GM12878 (cell line): ENCODE data around the gene TBL1XR1. TPM values are rescaled to one million over a fixed set of nuclear protein-coding genes. Genes with fewer than 3 reads are reported as not detected.

Source experiments
- ATAC-seq: fragments of 200-7000 bp; cut with Tn5 transposase; 3 replicates; pipeline ENCODE4 v1.9.1; 2020; ENCODE audit warnings: mild to moderate bottlenecking, moderate library complexity
- BruUV-seq: library from RNA; stranded (reverse); fragments of 400-500 nt; replicated peaks from 2 replicates; lab custom pipeline; 2021; lab: Mats Ljungman, UMichigan
- CTCF ChIA-PET: fragments of 300-600 bp; sonication (Branson Sonifier 250); formaldehyde crosslinking; extraction: SDS; loops from one replicate; lab custom pipeline; 2021; ENCODE audit warnings: inconsistent platforms; lab: Yijun Ruan, JAX
- POLR2A ChIA-PET: fragments of 350-600 bp; formaldehyde crosslinking; extraction: SDS; loops from one replicate; lab custom pipeline; 2021; ENCODE audit warnings: inconsistent platforms; lab: Charles Lee
- RAD21 ChIA-PET: fragments of 300-600 bp; sonication (Branson Sonifier 250); formaldehyde crosslinking; loops from one replicate; lab custom pipeline; 2023; ENCODE audit warnings: antibody characterized with exemption; ENCODE audit not compliant: unreplicated experiment; lab: Charles Lee
- SMC1A ChIA-PET: fragments of 300-600 bp; sonication (Branson Sonifier 250); formaldehyde crosslinking; loops from one replicate; lab custom pipeline; 2023; ENCODE audit not compliant: unreplicated experiment, uncharacterized antibody; lab: Charles Lee
- DNase-seq: peaks from one replicate; pipeline ENCODE4 v3.0.0-alpha.2; 2011; ENCODE audit warnings: low read depth, low spot score
- FAIRE-seq: peaks from 3 replicates; lab custom pipeline; 2011; peaks lifted over from hg19 to GRCh38; lab: Jason Lieb, UNC
- H2AFZ ChIP-seq: 2 replicates; pipeline ENCODE4 v1.6.0; 2011; ENCODE audit warnings: low read depth, low read length, control low read depth; ENCODE audit not compliant: control insufficient read depth
- H3K27ac ChIP-seq: 2 replicates; pipeline ENCODE4 v1.5.1; 2011; ENCODE audit warnings: control low read depth; ENCODE audit not compliant: control insufficient read depth, insufficient read depth
- H3K27me3 ChIP-seq, 2 experiments: replicated peaks in 1 of 2; 2 replicates each; pipeline versions ENCODE4 v1.6.0 to v1.6.1; 2011; ENCODE audit warnings: low read length in 1 of 2; ENCODE audit not compliant: control insufficient read depth in 2 of 2, insufficient read depth in 2 of 2
- H3K36me3 ChIP-seq, 2 experiments: 2 replicates each; pipeline ENCODE4 v1.5.1; 2011; ENCODE audit warnings: low read length in 1 of 2; ENCODE audit not compliant: control insufficient read depth in 2 of 2, insufficient read depth in 2 of 2
- H3K4me1 ChIP-seq: 2 replicates; pipeline ENCODE4 v1.6.1; 2011; ENCODE audit warnings: mild to moderate bottlenecking, low read length, moderate library complexity, mixed read lengths; ENCODE audit not compliant: control insufficient read depth, insufficient read depth
- H3K4me2 ChIP-seq: 2 replicates; pipeline ENCODE4 v1.6.0; 2011; ENCODE audit warnings: control low read depth; ENCODE audit not compliant: control insufficient read depth, insufficient read depth
- H3K4me3 ChIP-seq: fragments of 200-600 bp; sonication (generic); 2 replicates; pipeline ENCODE4 v1.5.1; 2016
- H3K79me2 ChIP-seq: 2 replicates; pipeline ENCODE4 v1.6.0; 2011; ENCODE audit warnings: low read length; ENCODE audit not compliant: control insufficient read depth, insufficient read depth
- H3K9ac ChIP-seq: 2 replicates; pipeline ENCODE4 v1.8.0; 2011; ENCODE audit warnings: low read length, control low read depth, mixed read lengths; ENCODE audit not compliant: control insufficient read depth, insufficient read depth
- H3K9me3 ChIP-seq: replicated peaks from 3 replicates; pipeline ENCODE4 v1.5.1; 2011; ENCODE audit warnings: mild to moderate bottlenecking, low read length; ENCODE audit not compliant: control insufficient read depth, insufficient read depth
- H4K20me1 ChIP-seq: 2 replicates; pipeline ENCODE4 v1.6.0; 2011; ENCODE audit not compliant: control insufficient read depth, insufficient read depth
- ASH2L ChIP-seq: fragments of 300-600, 200-600 bp; sonication (generic); IDR thresholded peaks from 2 replicates; pipeline ENCODE4 v1.6.1; 2017; ENCODE audit warnings: low read depth, mild to moderate bottlenecking, borderline replicate concordance
- BHLHE40 ChIP-seq, 2 experiments: fragments of 450-650 bp in 1 of 2; IDR thresholded peaks; 2 replicates each; pipeline ENCODE4 v1.6.1; 2011 to 2017; ENCODE audit warnings: low read depth in 2 of 2, borderline replicate concordance in 1 of 2, improper control_type of control experiment in 1 of 2, low read length in 1 of 2, mild to moderate bottlenecking in 1 of 2
- BRCA1 ChIP-seq: IDR thresholded peaks from 2 replicates; pipeline ENCODE4 v1.6.1; 2011; ENCODE audit warnings: low read depth, low read length, improper control_type of control experiment
- CEBPZ ChIP-seq: fragments of 150-350 bp; IDR thresholded peaks from 2 replicates; pipeline ENCODE4 v1.6.1; 2016; ENCODE audit warnings: low read depth, low read length
- EED ChIP-seq: sonication (generic); IDR thresholded peaks from 2 replicates; pipeline ENCODE4 v1.6.1; 2016; ENCODE audit warnings: antibody characterized with exemption, low read depth
- FOXM1 ChIP-seq: IDR thresholded peaks from 2 replicates; pipeline ENCODE4 v1.6.1; 2012; ENCODE audit warnings: low read depth, mild to moderate bottlenecking, inconsistent platforms, low read length, moderate library complexity
- IRF4 ChIP-seq: IDR thresholded peaks from 2 replicates; pipeline ENCODE4 v1.6.1; 2011; ENCODE audit warnings: low read depth, low read length
- JUNB ChIP-seq: IDR thresholded peaks from 2 replicates; pipeline ENCODE4 v1.6.1; 2016; ENCODE audit warnings: antibody characterized with exemption, mild to moderate bottlenecking
- JUND ChIP-seq: IDR thresholded peaks from 2 replicates; pipeline ENCODE4 v1.6.1; 2012; ENCODE audit warnings: low read depth, mild to moderate bottlenecking, low read length, improper control_type of control experiment, moderate library complexity
- NBN ChIP-seq: fragments of 450-650 bp; IDR thresholded peaks from 2 replicates; pipeline ENCODE4 v1.6.1; 2016
- NFYA ChIP-seq: IDR thresholded peaks from 2 replicates; pipeline ENCODE4 v1.6.1; 2011; ENCODE audit warnings: low read depth, mild to moderate bottlenecking, low read length, improper control_type of control experiment, borderline replicate concordance
- NR2C2 ChIP-seq: IDR thresholded peaks from 2 replicates; pipeline ENCODE4 v1.6.1; 2011; ENCODE audit warnings: borderline replicate concordance, low read depth; ENCODE audit not compliant: control insufficient read depth, insufficient read length
- NRF1 ChIP-seq: conservative IDR thresholded peaks from 2 replicates; pipeline ENCODE4 v1.6.1; 2011; ENCODE audit warnings: mild to moderate bottlenecking, low read depth, low read length, improper control_type of control experiment
- SPI1 ChIP-seq: IDR thresholded peaks from 2 replicates; pipeline ENCODE4 v1.6.1; 2011; ENCODE audit warnings: low read depth, mild to moderate bottlenecking, low read length, moderate library complexity, borderline replicate concordance; ENCODE audit not compliant: insufficient read depth
- SREBF2 ChIP-seq: IDR thresholded peaks from 2 replicates; pipeline ENCODE4 v1.6.1; 2012; ENCODE audit warnings: mild to moderate bottlenecking, low read length
- WGBS: methylation state at CpG from one replicate; pipeline ENCODE4 v1.1.6; 2016; ENCODE audit warnings: low lambda C conversion rate; ENCODE audit not compliant: insufficient replicate concordance, insufficient coverage; ENCODE audit errors: missing lambda C conversion rate; 5-methylcytosine and 5-hydroxymethylcytosine counted together
- in situ Hi-C: fragments of 300-500 bp; cut with MboI; formaldehyde crosslinking; loops from 9 replicates; pipeline ENCODE4 v1.14.3; 2018; ENCODE audit warnings: mixed read lengths
- intact Hi-C: fragments of 100-400 bp; cut with micrococcal nuclease; formaldehyde crosslinking; loops from one replicate; pipeline ENCODE4 v1.14.2; 2022; ENCODE audit not compliant: unreplicated experiment
- polyA plus RNA-seq, 11 experiments: library from polyadenylated mRNA; depleted of rRNA in 4 of 11; unstranded in 6 of 11; stranded (reverse) in 5 of 11; fragments of >200 nt; fragmentation: Nextera tagmentation in 4 of 11; fragmentation: Illumina TruSeq in 1 of 11; extraction: Ambion mirVana in 4 of 11; extraction: Trizol in 1 of 11; gene quantifications; 1 replicate in 1 of 11; 2 replicates in 10 of 11; pipeline versions ENCODE4 v1.2.1 to v1.2.3, GENCODE V29; 2011 to 2016; ENCODE audit warnings: inconsistent platforms in 2 of 11, missing spikeins in 2 of 11, low read depth in 1 of 11
- total RNA-seq, 4 experiments: library from RNA; depleted of rRNA in 3 of 4; stranded (reverse); fragments of >200 nt in 3 of 4; fragmentation: Illumina TruSeq in 1 of 4; extraction: Trizol in 1 of 4; gene quantifications; 2 replicates each; pipeline versions ENCODE4 v1.2.1 to v1.2.3, GENCODE V29; 2013 to 2021
- TF ChIP-seq, protein P1 (sequence below): IDR thresholded peaks from 2 replicates; pipeline ENCODE4 v1.6.1; 2012; ENCODE audit warnings: low read depth, low read length, improper control_type of control experiment
- TF ChIP-seq, protein P2 (sequence below), 3 experiments: IDR thresholded peaks in 2 of 3; conservative IDR thresholded peaks in 1 of 3; 2 replicates each; pipeline ENCODE4 v1.5.1; 2011; ENCODE audit warnings: low read depth in 3 of 3, low read length in 3 of 3, mild to moderate bottlenecking in 3 of 3, control low read depth in 2 of 3, moderate library complexity in 2 of 3, inconsistent platforms in 1 of 3, mixed read lengths in 1 of 3; ENCODE audit not compliant: control insufficient read depth in 2 of 3, insufficient read depth in 1 of 3; ENCODE audit errors: extremely low read depth in 1 of 3

TBL1XR1 gene
- total and polyA plus RNA-seq, 10 of the 15 experiments (the other 5 are each of a cell fraction or from before 2014, with no cell fraction given), result 13.0 to 115 (median 60.4) TPM

- RAD21 ChIA-PET, result no interaction called here
- POLR2A ChIA-PET, result no interaction called here
- Histone ChIP-seq H3K79me2 (no peaks in the 10 kb centered on the region), H4K20me1 (no peaks in the 10 kb centered on the region), H3K9ac (no peak overlapping the region), H3K4me2 (no peak overlapping the region), H3K4me3 (no peak overlapping the region), H3K27ac (no peak overlapping the region), H3K36me3 (no peaks in the 10 kb centered on the region), H2AFZ (no peak overlapping the region), H3K27me3 (no peaks in the 10 kb centered on the region; a peak in 1 of 4 replicates), H3K9me3 (no peaks in the 10 kb centered on the region), H3K4me1 (no peaks in the 10 kb centered on the region)
- intact Hi-C loops (no loop called here), in situ Hi-C loops (no loop called here)
- no peak for FAIRE-seq
- 24% methylated on average over 1 of the region's 1 CpG for WGBS
- no peak for DNase-seq
- ATAC-seq, result no peak
- CTCF ChIA-PET, result interaction anchor here (0.7 kb wide), 1 partner anchor 13 kb away, joined by 3 read pairs; no protein-coding TSS in a partner anchor
- SMC1A ChIA-PET, result no interaction called here
- TF ChIP-seq, protein P1, sequence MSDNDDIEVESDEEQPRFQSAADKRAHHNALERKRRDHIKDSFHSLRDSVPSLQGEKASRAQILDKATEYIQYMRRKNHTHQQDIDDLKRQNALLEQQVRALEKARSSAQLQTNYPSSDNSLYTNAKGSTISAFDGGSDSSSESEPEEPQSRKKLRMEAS, result no peak
- TF ChIP-seq JUND (no peak), NFYA (no peak), JUNB (no peak), SPI1 (no peak), IRF4 (no peak), SREBF2 (no peak), ASH2L (no peak), BHLHE40 (IDR thresholded peaks at IDR 0.05; ENCODE audit: borderline replicate concordance in 1 of 2, low read depth in 2 of 2, low read length in 1 of 2) (no peak), EED (no peak), NBN (no peak), BRCA1 (no peak), CEBPZ (no peak), FOXM1 (no peak), NR2C2 (no peak), NRF1 (no peak)
- TF ChIP-seq, protein P2, sequence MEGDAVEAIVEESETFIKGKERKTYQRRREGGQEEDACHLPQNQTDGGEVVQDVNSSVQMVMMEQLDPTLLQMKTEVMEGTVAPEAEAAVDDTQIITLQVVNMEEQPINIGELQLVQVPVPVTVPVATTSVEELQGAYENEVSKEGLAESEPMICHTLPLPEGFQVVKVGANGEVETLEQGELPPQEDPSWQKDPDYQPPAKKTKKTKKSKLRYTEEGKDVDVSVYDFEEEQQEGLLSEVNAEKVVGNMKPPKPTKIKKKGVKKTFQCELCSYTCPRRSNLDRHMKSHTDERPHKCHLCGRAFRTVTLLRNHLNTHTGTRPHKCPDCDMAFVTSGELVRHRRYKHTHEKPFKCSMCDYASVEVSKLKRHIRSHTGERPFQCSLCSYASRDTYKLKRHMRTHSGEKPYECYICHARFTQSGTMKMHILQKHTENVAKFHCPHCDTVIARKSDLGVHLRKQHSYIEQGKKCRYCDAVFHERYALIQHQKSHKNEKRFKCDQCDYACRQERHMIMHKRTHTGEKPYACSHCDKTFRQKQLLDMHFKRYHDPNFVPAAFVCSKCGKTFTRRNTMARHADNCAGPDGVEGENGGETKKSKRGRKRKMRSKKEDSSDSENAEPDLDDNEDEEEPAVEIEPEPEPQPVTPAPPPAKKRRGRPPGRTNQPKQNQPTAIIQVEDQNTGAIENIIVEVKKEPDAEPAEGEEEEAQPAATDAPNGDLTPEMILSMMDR (IDR thresholded peaks at IDR 0.05 in 2 of 3, conservative IDR thresholded peaks at IDR 0.05 in 1 of 3; ENCODE audit: control insufficient read depth in 2 of 3, extremely low read depth in 1 of 3, insufficient read depth in 1 of 3, low read depth in 3 of 3, low read length in 3 of 3), result no peak
- no TSS peak for BruUV-seq
Observed at GRCh38 chr3:176969506-176969905, 227.8 kb downstream of the TBL1XR1 start.
